HG03575 (cell line): ENCODE data around the gene CDH22.

ENCODE experiments used
- ATAC-seq: cut with Tn5 transposase; IDR thresholded peaks from one replicate; pipeline ENCODE4 v1.9.1; 2021; ENCODE audit not compliant: unreplicated experiment, insufficient number of reproducible peaks, low FRiP score; ENCODE audit errors: extremely low read depth

The CDH22 gene

DNA sequence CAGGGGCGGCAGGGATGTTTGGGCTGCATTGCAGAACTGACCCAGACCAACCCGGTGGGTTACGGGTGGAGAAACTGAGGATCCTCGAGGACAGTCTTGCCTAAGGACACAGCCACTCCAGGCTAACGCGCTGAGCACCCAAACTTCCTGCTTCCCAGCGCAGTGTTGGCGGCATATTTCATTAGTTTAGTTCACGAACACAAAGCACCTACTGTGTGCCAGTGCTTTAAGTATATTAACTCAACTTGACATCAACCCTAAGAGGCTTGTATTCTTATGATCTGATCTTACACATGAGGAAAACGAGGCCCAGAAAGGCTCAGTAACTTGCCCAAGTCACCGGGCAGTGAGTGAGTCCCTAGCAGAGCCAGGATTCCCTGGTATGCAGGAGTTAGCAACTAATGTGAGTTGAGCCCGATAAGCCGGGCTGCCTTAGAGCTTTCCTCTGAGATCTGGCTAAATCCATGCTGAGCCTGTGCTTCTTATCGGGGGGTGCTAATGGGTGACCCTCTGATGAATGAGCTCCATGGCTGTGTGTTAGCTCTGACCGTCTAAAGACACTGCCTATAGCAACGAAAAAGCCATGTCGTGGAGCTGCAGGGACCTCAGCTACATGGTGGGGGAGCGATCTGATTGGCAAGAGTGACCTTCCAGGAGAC is 97.5 kb downstream of the CDH22 start:
- no peak for ATAC-seq

GRCh38 chr20:46209930-46210671 is 98.2 kb downstream of the CDH22 start:
- ATAC-seq, result no peak

GRCh38 chr20:46207793-46208192 is 100.5 kb downstream of the CDH22 start:
- ATAC-seq, result no peak

GRCh38 chr20:46206992-46207549 is 101.2 kb downstream of the CDH22 start:
- no peak for ATAC-seq

DNA sequence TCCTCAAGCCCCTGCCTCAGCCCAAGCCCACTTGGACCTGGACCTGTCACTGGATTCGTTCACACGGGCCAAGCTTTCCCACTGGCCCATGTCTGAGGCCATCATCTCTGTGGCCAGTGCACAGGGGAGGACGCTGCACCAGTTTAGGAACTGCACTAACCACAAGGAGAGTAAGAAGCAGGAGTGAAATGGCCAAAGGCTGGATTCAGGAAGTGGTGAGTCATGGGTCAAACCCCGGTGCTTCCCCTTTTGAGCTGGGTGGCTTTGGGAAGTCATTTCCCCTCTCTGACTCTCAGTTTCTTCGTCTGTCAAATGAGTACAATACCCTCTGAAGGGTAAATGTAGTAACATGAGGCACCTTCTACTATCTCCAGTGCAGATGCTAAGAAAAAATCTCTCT is 102.3 kb downstream of the CDH22 start:
- no peak for ATAC-seq

DNA sequence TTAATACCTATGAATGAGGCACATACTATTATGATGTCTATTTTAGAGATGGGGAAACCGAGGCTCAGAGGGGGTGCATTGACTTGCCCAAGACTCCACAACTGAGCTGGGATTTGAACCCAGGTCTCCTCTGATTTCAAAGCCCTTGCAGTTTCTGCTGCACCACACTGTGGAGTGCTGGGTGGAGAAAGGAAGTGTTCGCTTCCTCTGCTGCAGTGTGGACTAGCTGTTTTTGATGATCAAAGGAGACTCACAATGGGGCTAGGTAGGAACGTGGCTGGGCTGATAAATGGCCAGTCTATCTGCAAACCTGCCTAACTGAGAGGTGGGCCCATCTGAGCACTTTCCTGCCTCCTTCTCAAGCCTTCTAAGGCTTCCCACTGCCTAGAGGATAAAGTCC is 102.9 kb downstream of the CDH22 start:
- no peak for ATAC-seq

GRCh38 chr20:46204594-46205186 is 103.6 kb downstream of the CDH22 start:
- no peak for ATAC-seq

GRCh38 chr20:46203510-46203837 is 104.8 kb downstream of the CDH22 start:
- ATAC-seq, result no peak

- no peak for ATAC-seq
These were observed 105.4 kb downstream of the CDH22 start for GRCh38 chr20:46202766-46203509.

- ATAC-seq, result no peak
These were observed 107.4 kb downstream of the CDH22 start for GRCh38 chr20:46200582-46201570.

GRCh38 chr20:46199198-46199597 is 109.1 kb downstream of the CDH22 start:
- ATAC-seq, result no peak

DNA sequence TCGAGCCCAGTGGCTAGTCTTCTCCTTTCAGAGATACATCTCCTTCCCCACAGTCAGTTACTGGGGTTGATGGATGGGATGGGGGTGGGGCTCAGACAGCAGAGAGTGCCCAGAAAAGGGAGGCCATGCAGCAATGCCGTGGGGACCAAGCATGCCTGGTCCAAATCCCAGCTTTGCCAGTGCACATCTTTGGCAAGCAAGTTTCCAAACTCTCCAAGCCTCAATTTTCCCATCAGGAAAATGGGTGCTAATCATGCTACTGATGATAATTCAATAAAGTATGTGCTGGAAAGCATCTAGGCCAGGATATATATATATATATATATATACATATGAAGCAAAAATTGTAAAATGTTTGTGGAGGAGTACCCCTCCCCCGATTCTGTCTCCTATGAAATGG is 111.3 kb downstream of the CDH22 start:
- no peak for ATAC-seq

GRCh38 chr20:46195264-46196036 is 112.8 kb downstream of the CDH22 start:
- ATAC-seq, result no peak

GRCh38 chr20:46194409-46194808 is 113.9 kb downstream of the CDH22 start:
- ATAC-seq, result no peak

DNA sequence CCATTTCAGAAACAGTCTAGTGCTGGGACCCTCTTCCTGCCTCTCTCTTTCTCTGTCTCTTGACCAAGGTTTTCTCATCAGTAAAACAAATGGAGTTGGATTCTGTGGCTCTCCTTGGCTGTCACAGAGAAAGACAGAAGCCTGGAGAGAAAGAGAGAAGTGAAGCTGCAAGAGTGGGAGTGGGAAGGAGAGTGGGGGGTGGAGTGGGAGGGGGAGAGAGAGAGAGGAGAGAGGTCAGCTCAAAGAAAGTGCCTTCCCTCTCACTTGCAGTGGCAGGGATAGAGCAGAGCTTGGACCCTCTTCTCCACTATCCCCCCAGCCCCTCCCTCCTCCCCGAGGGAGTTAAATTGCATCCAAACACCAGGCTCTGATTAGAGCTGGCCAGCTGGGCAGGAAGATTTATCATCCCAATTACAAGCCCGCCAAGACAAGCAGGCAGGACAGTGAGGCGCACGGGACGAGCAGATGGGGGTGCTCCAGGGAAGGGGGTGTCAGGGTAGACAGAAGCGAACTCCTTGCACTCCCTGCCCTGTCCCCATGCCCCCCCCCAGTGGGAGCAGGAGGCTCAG is 115.8 kb downstream of the CDH22 start:
- ATAC-seq, result no peak

- no peak for ATAC-seq
These were observed 116.7 kb downstream of the CDH22 start for GRCh38 chr20:46191611-46192010.

- ATAC-seq, result no peak
These were observed 117.1 kb downstream of the CDH22 start for GRCh38 chr20:46191168-46191540.
